GM21723 (cell line): ENCODE results near the gene TLE1.

Experiments used
- ATAC-seq: cut with Tn5 transposase; IDR thresholded peaks from one replicate; pipeline ENCODE4 v1.9.1; 2021; ENCODE audit warnings: mild to moderate bottlenecking, moderate library complexity; ENCODE audit not compliant: unreplicated experiment

TLE1 gene

DNA sequence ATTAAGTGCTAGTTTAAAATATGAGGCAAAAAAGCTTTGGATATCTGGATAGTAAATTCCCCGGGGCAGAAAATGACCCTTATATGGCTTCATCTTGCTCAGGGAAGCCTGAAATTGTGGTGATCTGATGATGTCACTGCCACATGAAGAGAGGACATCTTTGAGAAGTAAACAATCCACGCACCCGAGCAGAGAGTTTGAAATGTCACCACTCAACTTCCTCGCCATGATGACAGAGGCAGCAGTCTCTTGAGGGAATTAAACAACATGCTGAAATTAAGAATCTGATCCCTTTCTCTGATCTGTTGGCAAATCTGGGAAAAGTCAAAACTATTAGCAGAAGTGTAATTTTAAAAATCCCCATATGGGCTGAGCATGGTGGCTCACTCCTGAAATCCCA lies 110.0 kb downstream of the TLE1 start:
- ATAC-seq: no peak

DNA sequence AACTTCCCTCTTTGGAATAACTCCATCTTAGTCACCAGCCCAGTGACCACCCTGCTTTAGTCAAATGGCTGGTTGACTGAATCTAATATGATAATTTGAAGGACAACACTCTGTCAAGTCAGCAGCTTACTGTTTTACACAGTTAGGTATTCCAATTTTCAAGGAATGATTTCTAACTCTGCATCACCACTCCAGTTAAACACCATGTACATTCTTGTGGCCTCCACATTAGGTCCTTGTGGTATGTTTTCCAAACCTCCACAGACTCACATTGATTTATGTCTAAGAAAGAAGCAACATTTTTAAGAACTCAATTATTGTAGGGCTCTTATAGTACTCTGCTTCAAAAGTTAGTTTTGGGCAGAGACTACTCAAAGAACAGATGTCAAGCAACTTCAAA lies 110.7 kb downstream of the TLE1 start:
- no peak for ATAC-seq

DNA sequence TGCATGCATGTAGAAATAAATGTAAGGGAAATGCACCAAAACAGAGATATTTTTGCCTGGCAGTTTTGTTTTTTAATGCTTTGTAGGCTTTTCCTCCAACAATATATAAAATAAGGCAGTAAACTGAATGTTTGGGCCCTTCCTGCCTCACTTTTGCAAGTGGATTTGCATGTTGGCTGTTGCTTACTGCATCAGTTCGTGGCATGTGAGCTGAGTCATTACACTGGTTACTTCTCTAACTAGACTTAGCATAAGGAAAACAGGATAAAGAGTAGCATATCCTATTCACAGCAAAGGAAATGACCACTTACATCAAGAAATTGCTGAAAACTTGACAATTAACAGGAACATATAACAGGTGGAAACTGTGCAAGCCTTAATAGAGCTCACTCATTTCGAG lies 113.4 kb downstream of the TLE1 start:
- no peak for ATAC-seq

DNA sequence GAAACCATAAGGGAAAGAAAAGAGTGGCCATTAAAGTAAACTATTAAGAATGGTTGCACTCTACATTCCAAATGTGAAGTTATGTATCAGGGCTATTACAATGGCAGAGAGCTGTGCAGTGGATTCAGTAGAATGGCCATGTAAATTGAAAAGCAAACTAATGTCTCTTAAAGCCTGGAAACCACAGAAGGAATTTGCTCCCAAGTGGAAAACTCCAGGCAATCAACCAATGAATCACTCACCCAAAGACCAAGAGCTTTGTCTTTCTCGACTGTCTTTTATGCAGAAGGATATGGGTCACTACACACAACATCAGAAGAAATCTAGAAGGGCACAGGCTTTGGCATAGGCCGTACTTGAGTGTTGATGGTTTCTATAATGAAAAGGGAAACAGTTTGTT lies 114.9 kb downstream of the TLE1 start:
- no peak for ATAC-seq

DNA sequence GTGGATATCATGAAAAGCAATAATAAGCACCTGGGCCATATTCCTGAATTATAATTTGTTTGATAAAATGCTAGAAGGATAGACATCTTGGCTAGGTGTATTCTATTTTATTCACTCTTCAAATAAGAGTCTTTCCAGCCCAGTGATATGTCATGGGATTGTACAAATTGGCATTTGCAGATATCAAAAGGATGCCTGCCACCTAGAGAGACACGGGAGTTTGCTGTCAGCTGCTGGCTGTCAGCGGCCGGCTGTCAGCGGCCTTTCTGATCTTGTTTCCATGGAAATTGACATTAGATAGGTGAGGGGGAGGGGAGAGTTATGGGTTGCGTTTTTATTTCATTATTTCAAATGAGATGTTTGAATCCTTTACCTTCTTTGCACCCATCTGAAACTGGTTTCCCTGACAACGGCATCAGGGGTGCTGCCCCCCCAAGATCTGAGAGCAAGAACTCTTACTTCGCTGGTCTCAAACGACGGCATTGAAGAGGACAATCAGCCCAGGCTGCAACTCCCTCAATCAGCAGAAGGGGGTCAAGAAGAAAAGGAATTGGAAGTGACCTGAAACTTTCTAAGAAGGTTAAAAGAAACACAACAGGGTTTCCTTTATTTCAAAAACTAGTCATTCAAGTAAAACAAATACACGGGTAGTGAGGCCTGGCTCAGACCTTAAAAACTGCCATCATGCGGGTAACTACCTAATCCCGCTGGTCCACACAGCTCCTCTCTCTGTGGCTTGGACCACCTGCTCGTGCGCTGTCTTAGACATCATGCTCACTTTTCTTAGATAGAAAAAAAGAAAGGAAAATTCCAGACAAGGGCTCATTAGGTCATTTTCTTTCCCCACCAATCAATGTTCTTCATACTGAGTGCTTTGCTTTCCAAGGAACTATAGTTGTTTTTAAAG lies 115.7 kb downstream of the TLE1 start:
- no peak for ATAC-seq

DNA sequence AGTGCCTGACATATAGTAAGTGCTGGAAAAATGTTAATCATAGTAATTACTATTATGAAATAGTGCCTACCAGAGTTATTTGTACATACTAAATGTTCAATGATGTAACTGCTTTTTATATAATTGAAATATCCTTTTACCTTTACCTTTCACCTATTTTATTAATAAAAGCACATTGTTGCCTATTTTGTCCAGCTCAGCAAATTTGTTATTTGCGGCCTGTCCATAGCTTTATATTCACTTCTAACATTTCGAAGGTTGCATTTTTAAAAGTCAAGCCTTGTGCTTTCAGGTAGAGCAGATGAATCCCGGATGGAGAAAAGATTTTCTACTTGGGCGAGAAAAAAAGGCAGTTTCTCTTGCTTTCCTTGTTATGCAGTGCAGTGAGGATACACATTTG lies 119.3 kb downstream of the TLE1 start:
- no peak for ATAC-seq

DNA sequence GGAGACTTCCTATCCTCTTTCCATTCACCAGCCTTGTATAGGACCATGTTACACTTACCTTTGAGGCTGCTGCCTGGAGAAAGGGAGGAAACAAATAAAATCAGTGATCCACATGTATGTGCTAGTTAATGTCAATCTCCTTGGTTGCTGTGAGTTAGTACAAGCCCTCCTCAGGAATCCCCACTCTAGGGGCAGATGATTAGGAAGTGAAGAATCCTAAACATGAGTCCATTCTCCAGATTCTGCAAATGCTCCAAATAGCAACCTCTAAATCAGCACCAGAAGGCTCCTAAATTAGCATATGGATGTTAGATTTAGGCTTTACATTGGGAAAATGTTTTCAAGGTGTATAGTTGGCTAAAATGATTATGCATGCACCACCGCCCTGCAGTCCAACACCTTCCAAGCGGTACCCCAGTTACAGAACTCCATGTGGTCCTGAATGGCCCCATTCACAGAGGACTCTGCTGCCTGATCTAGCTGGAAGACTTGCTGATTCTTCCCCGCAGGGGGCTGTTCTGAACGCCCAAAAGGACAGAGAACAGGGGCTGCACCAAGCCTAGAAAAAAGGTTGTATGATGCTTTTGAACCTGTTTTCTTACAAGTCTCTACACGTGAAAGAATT lies 123.2 kb downstream of the TLE1 start:
- ATAC-seq: no peak

DNA sequence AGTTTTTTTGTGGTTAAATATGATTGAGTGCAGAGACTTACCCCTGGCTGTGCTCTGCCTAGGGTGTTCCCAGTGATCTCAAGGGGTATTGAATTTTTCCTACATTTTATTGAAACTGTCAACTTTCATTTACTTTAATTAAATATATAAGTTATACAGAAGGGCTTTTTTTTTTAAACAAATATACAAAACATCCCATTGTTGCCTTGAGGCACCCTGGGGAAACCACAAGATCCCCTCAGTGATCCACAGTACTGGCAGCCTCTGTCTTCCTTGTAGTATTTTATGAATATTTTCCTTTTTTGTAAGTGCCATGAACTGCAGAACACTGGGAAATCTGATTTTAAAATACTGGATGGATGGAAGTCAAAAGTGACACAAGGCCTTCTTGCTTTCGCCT lies 123.7 kb downstream of the TLE1 start:
- ATAC-seq: no peak

DNA sequence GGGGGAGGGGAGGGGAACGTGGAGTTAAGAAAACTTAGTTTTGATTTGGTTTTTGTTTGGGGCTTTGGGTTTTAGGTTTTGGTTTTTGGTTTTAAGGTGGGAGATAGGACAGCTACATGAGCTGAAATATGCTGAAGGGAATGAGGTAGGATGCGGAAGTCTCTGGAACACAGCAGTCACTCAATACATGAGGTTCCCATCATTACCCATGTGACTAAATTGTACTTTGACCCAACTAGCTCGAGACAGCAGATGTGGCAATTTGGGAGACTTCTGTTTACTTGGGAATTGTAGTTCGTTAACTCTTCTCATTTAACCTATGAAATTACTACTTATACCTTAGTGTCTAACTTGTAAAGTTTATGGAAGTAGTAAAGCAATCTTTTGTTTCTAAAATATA lies 124.2 kb downstream of the TLE1 start:
- ATAC-seq: no peak

DNA sequence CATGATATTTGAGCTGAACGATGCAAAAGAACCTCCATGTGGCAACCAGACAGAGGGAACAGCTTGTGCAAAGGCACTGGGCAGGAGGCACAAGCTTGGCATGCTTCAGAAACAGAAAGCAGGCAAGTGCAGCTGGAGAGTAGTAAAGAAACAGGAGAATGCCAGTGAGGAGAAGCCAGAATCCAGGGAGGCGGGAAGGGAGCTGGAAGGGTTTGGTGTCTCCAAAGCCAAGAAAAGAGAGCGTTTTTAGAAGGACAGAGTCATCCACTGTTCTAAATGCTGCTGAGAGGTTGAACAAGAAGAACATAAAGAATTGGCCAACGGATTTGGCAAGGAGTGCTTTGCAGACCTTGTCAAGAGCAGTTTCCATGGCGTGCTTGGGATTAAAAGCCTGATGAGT lies 124.7 kb downstream of the TLE1 start:
- no peak for ATAC-seq

DNA sequence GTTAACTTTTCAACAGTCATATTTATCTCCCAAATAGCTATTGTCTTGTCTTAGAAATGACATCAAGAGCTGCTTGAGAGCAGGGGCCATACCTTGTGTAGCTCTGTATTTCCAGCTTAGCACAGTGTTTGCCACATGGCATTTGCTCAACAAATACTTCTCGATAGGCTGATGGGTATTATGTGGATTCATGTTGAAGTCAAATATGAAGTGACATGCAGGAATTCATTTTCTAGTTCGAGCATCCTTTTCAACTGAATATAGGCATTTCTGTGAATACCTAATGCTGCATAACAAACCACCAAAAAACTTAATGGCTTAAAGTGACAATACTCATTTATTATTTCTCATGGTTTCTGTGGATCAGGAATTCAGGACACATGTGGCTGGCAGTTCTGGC lies 125.6 kb downstream of the TLE1 start:
- ATAC-seq: no peak

DNA sequence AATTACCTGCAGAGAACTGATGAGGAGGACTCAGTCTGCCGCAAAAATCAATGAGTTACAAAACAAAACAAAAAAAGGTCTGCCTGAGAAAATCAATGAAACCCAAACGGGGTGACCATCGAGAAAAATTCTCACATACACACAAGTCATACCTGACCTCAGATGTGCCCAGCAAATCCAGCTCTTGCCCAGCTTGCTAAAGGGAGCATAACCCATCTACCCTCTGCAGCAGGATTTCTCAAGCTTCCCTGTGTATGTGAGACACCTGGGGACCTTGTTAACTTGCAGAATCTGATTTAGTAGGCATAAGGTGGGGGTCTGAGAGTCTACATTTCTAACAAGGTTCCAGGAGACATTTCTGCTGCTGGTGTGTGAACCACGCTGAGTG lies 126.3 kb downstream of the TLE1 start:
- no peak for ATAC-seq

DNA sequence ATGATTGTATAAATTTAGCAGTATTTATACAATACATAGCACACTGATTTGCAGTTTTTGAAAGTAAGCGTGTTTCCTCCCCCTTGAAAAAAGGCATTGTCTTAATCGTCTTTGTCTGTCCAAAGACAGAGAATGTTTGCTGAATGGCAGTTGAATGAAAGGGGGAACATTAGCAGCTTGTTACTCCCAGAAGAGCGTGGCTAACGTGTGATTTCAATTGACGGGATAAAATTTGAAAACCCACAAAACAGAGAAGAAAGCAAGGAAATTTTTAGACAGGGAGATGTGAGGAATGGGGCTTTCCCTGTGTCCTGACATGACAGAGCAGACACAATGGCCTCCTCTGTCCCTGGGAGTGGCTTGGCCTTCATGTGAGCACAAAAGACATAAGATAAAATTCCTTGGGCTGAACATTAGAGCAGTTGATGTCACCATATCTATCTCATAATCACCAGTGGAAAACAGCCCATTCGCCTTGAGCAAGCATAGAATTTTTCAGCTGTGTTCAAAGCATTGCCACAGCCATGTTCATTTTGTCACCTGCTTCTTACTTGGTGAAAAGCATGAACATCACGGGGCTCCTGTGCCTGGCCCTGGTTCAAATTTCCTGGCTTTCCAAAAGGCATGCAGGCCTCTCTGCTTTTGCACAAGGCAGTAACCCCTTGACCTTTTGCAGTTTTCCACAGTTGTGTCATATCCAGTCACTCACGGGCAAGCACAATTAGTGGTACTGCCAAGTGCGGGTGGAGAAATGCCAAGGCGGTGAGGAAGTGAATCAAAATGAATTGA lies 126.9 kb downstream of the TLE1 start:
- no peak for ATAC-seq

DNA sequence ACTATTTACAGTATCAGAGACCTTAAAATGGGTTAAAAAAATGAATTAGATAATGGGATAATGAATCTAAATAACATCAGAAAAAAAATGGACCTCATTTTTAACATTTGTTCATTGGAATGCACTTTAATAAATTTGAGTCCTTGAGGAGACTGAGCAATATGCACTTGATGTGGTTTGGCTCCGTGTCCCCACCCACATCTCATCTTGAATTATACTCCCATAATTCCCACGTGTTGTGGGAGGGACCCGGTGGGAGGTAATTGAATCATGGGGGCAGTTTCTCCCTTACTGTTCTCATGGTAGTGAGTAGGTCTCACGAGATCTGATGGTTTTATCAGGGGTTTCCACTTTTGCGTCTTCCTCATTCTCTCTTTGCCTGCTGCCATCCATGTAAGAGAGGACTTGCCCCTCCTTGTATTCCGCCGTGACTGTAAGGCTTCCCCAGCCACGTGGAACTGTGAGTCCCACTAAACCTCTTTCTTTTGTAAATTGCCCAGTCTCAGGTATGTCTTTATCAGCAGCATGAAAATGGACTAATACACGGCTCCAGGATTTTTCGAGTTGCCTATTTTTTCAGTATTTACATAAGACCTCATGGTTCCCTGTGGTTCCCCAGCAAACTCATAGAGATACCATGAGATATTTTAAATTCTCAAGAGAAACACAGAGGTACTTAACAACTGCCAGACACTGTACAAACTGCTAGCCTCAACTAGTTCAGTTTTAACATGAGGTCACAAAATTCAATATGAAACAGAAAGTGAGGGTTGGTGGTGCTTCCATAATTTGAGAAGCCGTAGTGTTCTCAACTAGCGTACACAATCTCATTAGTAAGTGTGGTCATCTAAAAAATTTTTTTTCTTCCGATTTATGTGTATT lies 128.3 kb downstream of the TLE1 start:
- ATAC-seq: no peak

DNA sequence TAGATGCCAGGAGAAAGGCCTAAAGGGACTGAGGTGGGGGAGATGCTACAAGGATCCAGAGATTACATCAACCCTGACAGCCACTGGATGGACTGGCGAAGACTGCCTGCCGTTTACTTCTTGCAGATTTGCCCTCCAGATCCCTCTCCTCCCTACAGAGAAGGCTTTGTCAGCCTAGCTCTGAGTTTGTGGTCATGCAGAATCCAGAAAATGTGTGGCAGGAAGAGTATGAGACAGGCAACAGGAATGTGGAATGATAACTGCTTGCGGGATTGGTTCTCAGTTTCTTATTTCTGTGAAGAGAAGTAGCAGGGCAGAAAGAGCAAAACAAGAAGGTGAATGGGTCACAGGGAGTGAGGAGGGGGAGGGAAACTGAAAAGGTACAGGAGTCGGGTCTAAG lies 129.6 kb downstream of the TLE1 start:
- ATAC-seq: no peak

DNA sequence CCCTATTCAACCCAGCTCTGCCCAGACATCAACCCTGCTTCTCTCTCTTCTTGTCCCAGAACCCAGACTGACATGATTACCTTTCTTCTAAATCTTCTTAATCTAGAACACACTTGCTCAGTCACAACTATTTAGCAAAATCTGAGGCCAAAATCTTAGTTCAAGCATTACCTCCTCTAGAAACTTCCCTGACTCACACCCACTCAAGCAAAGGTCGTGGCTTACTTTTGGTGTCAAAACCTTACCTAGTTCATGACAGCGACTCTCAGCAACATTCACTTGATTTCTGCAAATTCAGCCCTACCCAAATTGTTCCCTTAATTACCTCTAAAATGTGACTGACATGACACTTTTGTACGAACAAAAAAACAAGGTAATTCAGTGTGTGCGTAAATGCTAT lies 130.2 kb downstream of the TLE1 start:
- ATAC-seq: no peak

DNA sequence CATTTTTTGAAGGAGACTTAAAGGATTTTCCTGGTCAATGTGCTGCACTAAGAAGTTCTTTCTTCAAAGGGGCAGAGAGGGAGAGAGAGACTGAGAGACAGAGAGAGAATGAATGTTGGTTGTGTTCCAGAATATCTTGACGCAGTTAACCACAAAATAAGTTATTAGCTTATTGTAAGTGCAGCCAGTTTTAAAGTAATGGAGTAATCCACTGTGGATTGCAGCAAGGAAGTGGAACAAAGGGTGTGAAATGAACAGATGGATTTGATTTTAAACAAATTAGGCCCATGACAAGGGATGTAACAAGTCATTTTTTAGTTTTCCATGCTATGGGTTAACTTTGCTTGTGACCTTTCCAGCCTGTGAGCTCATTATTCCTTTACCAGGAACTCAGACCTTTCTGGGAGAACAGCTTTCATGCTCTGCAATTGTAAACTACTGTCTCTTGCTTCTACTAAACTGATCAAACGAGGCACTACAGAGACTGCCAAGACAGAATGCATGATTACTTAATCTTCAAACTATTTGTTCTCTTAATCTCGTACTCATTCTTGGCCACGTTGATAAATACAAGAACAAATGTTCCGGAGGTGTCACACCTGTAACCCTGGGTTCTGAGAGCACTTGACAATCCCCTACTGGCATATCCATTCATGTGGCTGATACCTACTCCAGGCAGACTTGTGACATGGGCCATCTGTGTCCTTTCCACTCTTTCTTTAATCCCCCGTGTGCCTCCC lies 131.1 kb downstream of the TLE1 start:
- ATAC-seq: no peak

DNA sequence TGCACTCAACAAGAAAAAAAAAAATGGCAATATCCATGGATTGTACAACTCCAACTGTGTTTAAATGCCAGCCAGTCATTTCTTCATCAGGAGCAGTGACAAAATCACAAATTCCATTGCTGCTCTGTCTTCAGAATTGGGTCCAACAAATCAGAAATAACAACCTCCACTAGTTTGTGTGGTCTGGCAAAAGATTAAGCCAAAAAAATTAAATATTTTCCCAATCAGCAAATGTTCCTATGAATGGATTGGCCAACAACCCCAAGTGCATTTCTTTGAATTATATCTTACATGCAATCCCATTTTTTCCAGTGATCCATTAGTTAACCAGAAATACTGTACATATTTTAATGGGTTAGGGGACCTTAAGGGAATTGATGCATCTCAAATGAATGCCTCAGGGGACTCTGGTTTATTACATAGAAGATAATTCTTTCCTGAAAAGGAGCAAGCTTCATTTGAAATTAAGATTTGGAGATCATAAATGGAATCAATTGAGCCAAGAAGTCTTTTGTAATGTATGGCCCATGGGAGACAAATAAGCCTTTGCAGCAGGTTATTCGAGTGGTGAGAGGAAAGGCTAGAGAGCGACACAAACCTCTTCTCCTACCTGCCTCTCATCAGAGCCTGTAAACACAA lies 131.8 kb downstream of the TLE1 start:
- ATAC-seq: no peak

DNA sequence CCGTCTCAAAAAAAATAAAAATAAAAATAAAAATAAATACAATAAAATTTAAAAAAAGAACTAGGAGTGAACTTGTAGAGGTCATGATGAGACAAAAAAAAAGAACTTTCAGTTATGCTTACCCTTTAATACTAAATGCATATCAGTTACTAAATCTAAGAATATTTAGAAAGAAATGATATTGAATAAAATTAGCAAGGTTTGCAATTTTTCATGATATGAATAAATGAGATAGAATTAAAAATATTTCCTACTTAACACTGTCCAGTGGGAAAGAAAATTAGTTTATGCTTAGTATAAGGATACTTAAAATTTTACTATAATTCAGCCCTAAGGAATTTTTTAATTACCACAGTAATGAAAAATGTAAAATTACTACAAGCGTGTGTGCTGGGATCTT lies 132.4 kb downstream of the TLE1 start:
- ATAC-seq: no peak

DNA sequence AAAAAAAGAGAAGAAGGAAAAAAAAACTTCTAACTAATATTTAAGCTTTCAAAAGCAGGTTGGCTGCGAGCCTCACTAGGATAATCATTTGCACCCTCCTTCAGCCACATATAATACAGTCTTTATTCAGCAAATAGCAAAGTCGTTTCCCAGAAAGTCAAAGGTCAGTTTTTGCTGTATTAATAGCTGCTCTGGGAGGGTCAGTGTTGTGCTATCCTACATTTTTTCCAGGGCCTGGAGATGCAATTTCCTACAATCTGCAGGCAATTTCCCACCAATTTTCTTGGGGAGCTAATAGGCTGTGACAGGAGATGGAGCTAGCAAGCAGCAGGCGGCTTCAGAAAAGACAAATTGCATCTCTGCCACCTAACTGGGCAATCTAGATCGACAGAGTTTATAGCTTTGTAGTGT lies 136.8 kb downstream of the TLE1 start:
- no peak for ATAC-seq
